GM23338 (cell line): Measurements from ENCODE around the gene ZNF337. TPM values are rescaled to one million over a fixed set of nuclear protein-coding genes. Genes with fewer than 3 reads are reported as not detected.

ENCODE experiments used
- ATAC-seq: fragments of 200-7000 bp; cut with Tn5 transposase; 3 replicates; pipeline ENCODE4 v1.9.1; 2020
- DNase-seq: peaks from one replicate; pipeline ENCODE4 v3.0.0-alpha.2; 2015; ENCODE audit warnings: low spot score
- H2AFZ ChIP-seq: fragments of 200-600 bp; sonication (generic); 2 replicates; pipeline ENCODE4 v1.8.0; 2016; ENCODE audit warnings: antibody characterized with exemption, mild to moderate bottlenecking, moderate library complexity
- H3F3A ChIP-seq: fragments of 200-600 bp; sonication (generic); replicated peaks from 2 replicates; pipeline ENCODE4 v1.8.0; 2017; ENCODE audit warnings: antibody characterized with exemption, mixed run types, low read depth
- H3K27ac ChIP-seq: fragments of 200-600 bp; sonication (generic); 2 replicates; pipeline ENCODE4 v1.6.1; 2016; ENCODE audit warnings: low read depth
- H3K27me3 ChIP-seq: fragments of 200-600 bp; sonication (generic); 2 replicates; pipeline ENCODE4 v1.8.0; 2016; ENCODE audit warnings: mild to moderate bottlenecking, mixed run types, moderate library complexity; ENCODE audit not compliant: insufficient read depth
- H3K36me3 ChIP-seq: fragments of 200-600 bp; sonication (generic); 2 replicates; pipeline ENCODE4 v1.8.0; 2016; ENCODE audit warnings: mild to moderate bottlenecking; ENCODE audit not compliant: insufficient read depth
- H3K4me1 ChIP-seq: fragments of 200-600 bp; sonication (generic); 2 replicates; pipeline ENCODE4 v1.8.0; 2016; ENCODE audit warnings: mild to moderate bottlenecking, moderate library complexity; ENCODE audit not compliant: insufficient read depth
- H3K4me2 ChIP-seq: fragments of 200-600 bp; sonication (generic); 2 replicates; pipeline ENCODE4 v1.7.1; 2017; ENCODE audit warnings: mixed run types
- H3K4me3 ChIP-seq: fragments of 200-600 bp; sonication (generic); 2 replicates; pipeline ENCODE4 v1.6.1; 2016; ENCODE audit warnings: mixed run types
- H3K79me2 ChIP-seq: fragments of 200-600 bp; sonication (generic); replicated peaks from 2 replicates; pipeline ENCODE4 v1.8.0; 2017; ENCODE audit warnings: mild to moderate bottlenecking; ENCODE audit not compliant: insufficient read depth
- H3K9me2 ChIP-seq: fragments of 200-600 bp; sonication (generic); 2 replicates; pipeline ENCODE4 v1.8.0; 2017; ENCODE audit not compliant: insufficient read depth
- H4K20me1 ChIP-seq: fragments of 200-600 bp; sonication (generic); replicated peaks from 2 replicates; pipeline ENCODE4 v1.8.0; 2017; ENCODE audit warnings: mild to moderate bottlenecking; ENCODE audit not compliant: insufficient read depth
- H3K27ac Mint-ChIP-seq: 2 replicates; pipeline ENCODE4 v1.8.0; 2020; ENCODE audit warnings: inconsistent platforms, mild to moderate bottlenecking, moderate library complexity, mixed read lengths
- H3K27me3 Mint-ChIP-seq: 3 replicates; pipeline ENCODE4 v1.8.0; 2022; ENCODE audit warnings: low read depth, mild to moderate bottlenecking, moderate library complexity, mixed read lengths, inconsistent platforms; ENCODE audit not compliant: insufficient read depth, poor library complexity
- H3K36me3 Mint-ChIP-seq: 3 replicates; pipeline ENCODE4 v1.8.0; 2021; ENCODE audit warnings: low read depth, mild to moderate bottlenecking, inconsistent platforms, moderate library complexity, mixed read lengths
- H3K4me1 Mint-ChIP-seq: 3 replicates; pipeline ENCODE4 v1.8.0; 2020; ENCODE audit warnings: mild to moderate bottlenecking, inconsistent platforms, mixed read lengths
- H3K4me3 Mint-ChIP-seq: 3 replicates; pipeline ENCODE4 v1.8.0; 2021; ENCODE audit warnings: moderate library complexity, mild to moderate bottlenecking, inconsistent platforms, mixed read lengths
- H3K9me3 Mint-ChIP-seq: 3 replicates; pipeline ENCODE4 v1.8.0; 2020; ENCODE audit warnings: moderate library complexity, mild to moderate bottlenecking, inconsistent platforms, mixed read lengths
- CREB1 ChIP-seq: fragments of 250-450 bp; sonication (Bioruptor Pico); IDR thresholded peaks from 2 replicates; pipeline ENCODE4 v1.5.0; 2020; ENCODE audit warnings: low read depth, mild to moderate bottlenecking, moderate library complexity
- CTCF ChIP-seq, 2 experiments: fragments of 200-600 bp in 1 of 2; sonication (generic) in 1 of 2; conservative IDR thresholded peaks; 2 replicates each; pipeline versions ENCODE4 v1.5.1 to v1.6.1; 2016 to 2017; ENCODE audit warnings: antibody characterized with exemption in 2 of 2, low read depth in 2 of 2, mild to moderate bottlenecking in 2 of 2, moderate library complexity in 1 of 2
- ETS1 ChIP-seq: IDR thresholded peaks from 2 replicates; pipeline ENCODE4 v1.6.1; 2016; ENCODE audit warnings: antibody characterized with exemption
- EZH2 ChIP-seq: fragments of 200-600 bp; sonication (generic); IDR thresholded peaks from one replicate; pipeline ENCODE4 v1.8.0; 2017; ENCODE audit warnings: antibody characterized with exemption, mild to moderate bottlenecking, low read depth; ENCODE audit not compliant: unreplicated experiment
- EZH2phosphoT487 ChIP-seq: fragments of 200-600 bp; sonication (generic); IDR thresholded peaks from one replicate; pipeline ENCODE4 v1.8.1; 2018; ENCODE audit warnings: antibody characterized with exemption; ENCODE audit not compliant: unreplicated experiment
- JUNB ChIP-seq: IDR thresholded peaks from one replicate; pipeline ENCODE4 v1.6.1; 2016; ENCODE audit warnings: antibody characterized with exemption; ENCODE audit not compliant: unreplicated experiment
- NANOG ChIP-seq: IDR thresholded peaks from 2 replicates; pipeline ENCODE4 v1.6.1; 2016; ENCODE audit warnings: antibody characterized with exemption, borderline replicate concordance
- REST ChIP-seq: IDR thresholded peaks from one replicate; pipeline ENCODE4 v1.6.1; 2018; ENCODE audit warnings: antibody characterized with exemption; ENCODE audit not compliant: unreplicated experiment
- STAT1 ChIP-seq: IDR thresholded peaks from one replicate; pipeline ENCODE4 v1.6.1; 2016; ENCODE audit warnings: antibody characterized with exemption; ENCODE audit not compliant: unreplicated experiment
- ZNF114 ChIP-seq: fragments of 250-450 bp; sonication (Bioruptor Pico); IDR thresholded peaks from 2 replicates; pipeline ENCODE4 v1.5.0; 2020; ENCODE audit warnings: mild to moderate bottlenecking, moderate library complexity
- ZNF331 ChIP-seq: fragments of 250-450 bp; sonication (Bioruptor Pico); IDR thresholded peaks from 2 replicates; pipeline ENCODE4 v1.5.0; 2020; ENCODE audit warnings: low read depth, mild to moderate bottlenecking, moderate library complexity
- ZNF462 ChIP-seq: fragments of 250-450 bp; sonication (Bioruptor Pico); IDR thresholded peaks from 2 replicates; pipeline ENCODE4 v1.5.0; 2020; ENCODE audit warnings: mild to moderate bottlenecking, moderate library complexity
- polyA plus RNA-seq: library from polyadenylated mRNA; unstranded; fragments of >200 nt; fragmentation: Nextera tagmentation; extraction: Ambion mirVana; gene quantifications from 2 replicates; pipeline ENCODE4 v1.2.1, GENCODE V29; 2016
- total RNA-seq: library from RNA; depleted of rRNA; stranded (reverse); fragments of >200 nt; shearing (Covaris generic); gene quantifications from 2 replicates; pipeline ENCODE4 v1.2.3, GENCODE V29; 2014

The ZNF337 gene
- total and polyA plus RNA-seq, 2 experiments from 2014 or later: 2.1 to 6.3 TPM

GRCh38 chr20:25745100-25745499 is 48.4 kb upstream of the ZNF337 start (continued):
- TF ChIP-seq ETS1: no peak
- TF ChIP-seq ZNF331 (CRISPR knock-in tag): no peak
- TF ChIP-seq ZNF114 (CRISPR knock-in tag): no peak
- TF ChIP-seq EZH2phosphoT487: no peak
- TF ChIP-seq CTCF (conservative IDR thresholded peaks at IDR 0.05; ENCODE audit: low read depth in 2 of 2): no peak
- no peak for TF ChIP-seq REST
- TF ChIP-seq NANOG: no peak

- no peaks in the 10 kb centered on the region for H3K27me3 Mint-ChIP-seq
- H3K4me2 ChIP-seq: no peak overlapping the region
- H3F3A ChIP-seq: no peaks in the 10 kb centered on the region
- no peaks in the 10 kb centered on the region for H3K27me3 ChIP-seq
- ATAC-seq (no peak), DNase-seq (no peak)
- peaks cover 12% of the 10 kb centered on the region for H3K9me2 ChIP-seq
- H3K36me3 ChIP-seq: no peaks in the 10 kb centered on the region
- no peaks in the 10 kb centered on the region for H3K4me1 Mint-ChIP-seq
- H3K36me3 Mint-ChIP-seq: no peaks in the 10 kb centered on the region
- H3K4me3 ChIP-seq: no peak overlapping the region
- H3K4me3 Mint-ChIP-seq: no peak overlapping the region
- H3K4me1 ChIP-seq: no peaks in the 10 kb centered on the region
- H3K9me3 Mint-ChIP-seq: no peaks in the 10 kb centered on the region
- H2AFZ ChIP-seq: no peak overlapping the region
- TF ChIP-seq STAT1 (no peak), NANOG (no peak), ZNF462 (no peak), EZH2 (no peak), ETS1 (no peak), JUNB (no peak), ZNF331 (CRISPR knock-in tag) (no peak), CREB1 (CRISPR knock-in tag) (no peak)
- no peak overlapping the region for H3K27ac ChIP-seq
- H3K79me2 ChIP-seq: no peaks in the 10 kb centered on the region
- no peaks in the 10 kb centered on the region for H4K20me1 ChIP-seq
- H3K27ac Mint-ChIP-seq: no peak overlapping the region
Observed at GRCh38 chr20:25744261-25744660, 47.6 kb upstream of the ZNF337 start.
